ENCODE data around the gene TTLL10.

DNA sequence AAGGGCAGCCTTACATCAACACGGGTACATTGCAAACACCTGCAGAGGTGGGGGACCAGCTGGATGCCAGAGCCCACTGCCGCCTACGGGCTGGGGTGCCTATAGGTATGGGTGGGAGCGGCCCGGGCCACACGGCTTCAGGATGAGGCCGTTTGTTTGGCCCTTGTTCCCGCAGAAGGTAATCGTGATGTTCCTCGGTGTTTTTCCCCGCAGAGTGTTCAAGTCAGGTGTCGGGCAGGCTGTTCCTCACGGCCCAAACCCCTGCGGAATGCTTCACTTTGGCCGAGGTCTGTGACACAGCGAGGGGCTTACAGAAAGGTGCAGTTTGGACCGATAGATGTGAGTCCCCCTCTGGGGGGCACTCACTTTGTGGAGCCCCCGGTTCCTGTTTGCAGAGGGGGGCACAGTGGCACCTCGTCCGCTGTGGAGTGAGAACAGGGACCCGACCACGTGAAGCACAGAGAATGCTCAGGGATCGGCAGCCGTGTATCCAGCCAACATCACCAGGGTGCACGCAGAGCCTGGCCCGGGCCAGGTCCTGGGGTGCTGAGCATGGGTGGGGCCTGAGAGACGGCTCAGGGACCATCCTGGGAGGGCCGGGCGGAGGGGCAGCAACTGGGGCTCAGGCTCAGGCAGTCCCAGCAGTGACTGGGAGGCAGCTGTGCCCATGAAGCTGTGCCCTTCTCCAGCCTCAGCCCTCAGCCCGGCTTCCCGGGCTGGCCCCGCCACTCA lies 453 bp upstream of the TTLL10 start:
- no peak for TF ChIP-seq POLR2A (IDR thresholded peaks at IDR 0.05)
- TF ChIP-seq, protein P1, sequence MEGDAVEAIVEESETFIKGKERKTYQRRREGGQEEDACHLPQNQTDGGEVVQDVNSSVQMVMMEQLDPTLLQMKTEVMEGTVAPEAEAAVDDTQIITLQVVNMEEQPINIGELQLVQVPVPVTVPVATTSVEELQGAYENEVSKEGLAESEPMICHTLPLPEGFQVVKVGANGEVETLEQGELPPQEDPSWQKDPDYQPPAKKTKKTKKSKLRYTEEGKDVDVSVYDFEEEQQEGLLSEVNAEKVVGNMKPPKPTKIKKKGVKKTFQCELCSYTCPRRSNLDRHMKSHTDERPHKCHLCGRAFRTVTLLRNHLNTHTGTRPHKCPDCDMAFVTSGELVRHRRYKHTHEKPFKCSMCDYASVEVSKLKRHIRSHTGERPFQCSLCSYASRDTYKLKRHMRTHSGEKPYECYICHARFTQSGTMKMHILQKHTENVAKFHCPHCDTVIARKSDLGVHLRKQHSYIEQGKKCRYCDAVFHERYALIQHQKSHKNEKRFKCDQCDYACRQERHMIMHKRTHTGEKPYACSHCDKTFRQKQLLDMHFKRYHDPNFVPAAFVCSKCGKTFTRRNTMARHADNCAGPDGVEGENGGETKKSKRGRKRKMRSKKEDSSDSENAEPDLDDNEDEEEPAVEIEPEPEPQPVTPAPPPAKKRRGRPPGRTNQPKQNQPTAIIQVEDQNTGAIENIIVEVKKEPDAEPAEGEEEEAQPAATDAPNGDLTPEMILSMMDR (IDR thresholded peaks at IDR 0.05): no peak

Data from stomach (tissue), 4 donors.